Measurements from ENCODE around the gene GABARAPL2.

The GABARAPL2 gene

GRCh38 chr16:75624921-75625334 lies 58.7 kb downstream of the GABARAPL2 start (continued):
- no peak for TF ChIP-seq ZNF350 (tag by site-specific recombination; IDR thresholded peaks at IDR 0.05)
- peak; percentile 70 for TF ChIP-seq KLF8 (tag by site-specific recombination; IDR thresholded peaks at IDR 0.05)
- no peak for TF ChIP-seq RBAK (tag by site-specific recombination; IDR thresholded peaks at IDR 0.05)
- TF ChIP-seq ZNF677 (tag by site-specific recombination; IDR thresholded peaks at IDR 0.05): no peak
- TF ChIP-seq ZNF214 (tag by site-specific recombination; IDR thresholded peaks at IDR 0.05; ENCODE audit: borderline replicate concordance): no peak
- 0 out of 2 replicates have a peak, but pooled peaks have one; percentile 23 for TF ChIP-seq ZNF660 (tag by site-specific recombination; IDR thresholded peaks at IDR 0.05)
- TF ChIP-seq IKZF3 (tag by site-specific recombination; IDR thresholded peaks at IDR 0.05): 0 out of 2 replicates have a peak, but pooled peaks have one; percentile 47
- TF ChIP-seq ZNF394 (tag by site-specific recombination; IDR thresholded peaks at IDR 0.05; ENCODE audit: borderline replicate concordance): no peak; the same call in 1 of the 2 replicates
- 0 out of 2 replicates have a peak, but pooled peaks have one; percentile 29 for TF ChIP-seq TCF7L2 (IDR thresholded peaks at IDR 0.05; ENCODE audit: borderline replicate concordance, low read depth, low read length)
- TF ChIP-seq ZNF23 (tag by site-specific recombination; IDR thresholded peaks at IDR 0.05; ENCODE audit: borderline replicate concordance): no peak
- no peak for TF ChIP-seq ZNF248 (tag by site-specific recombination; IDR thresholded peaks at IDR 0.05)
- peak; percentile 69; the same call in 1 of the 2 replicates for TF ChIP-seq ZNF843 (tag by site-specific recombination; IDR thresholded peaks at IDR 0.05)
- no peak for TF ChIP-seq ZNF76 (tag by site-specific recombination; IDR thresholded peaks at IDR 0.05; ENCODE audit: borderline replicate concordance, low read depth)
- TF ChIP-seq ZNF16 (tag by site-specific recombination; IDR thresholded peaks at IDR 0.05; ENCODE audit: low read depth): no peak
- TF ChIP-seq ZNF274 (IDR thresholded peaks at IDR 0.05; ENCODE audit: low read length): no peak
- TF ChIP-seq ZNF274 (tag by site-specific recombination; IDR thresholded peaks at IDR 0.05; ENCODE audit: borderline replicate concordance): no peak
- no peak for TF ChIP-seq ATF2 (tag by site-specific recombination; IDR thresholded peaks at IDR 0.05; ENCODE audit: low read depth)
- no peak for TF ChIP-seq REPIN1 (tag by site-specific recombination; IDR thresholded peaks at IDR 0.05; ENCODE audit: low read depth)
- TF ChIP-seq ZNF426 (tag by site-specific recombination; IDR thresholded peaks at IDR 0.05): no peak
- peak; percentile 84 for TF ChIP-seq ZNF629 (tag by site-specific recombination; IDR thresholded peaks at IDR 0.05)
- TF ChIP-seq ZNF266 (tag by site-specific recombination; IDR thresholded peaks at IDR 0.05; ENCODE audit: low read depth): no peak
- TF ChIP-seq SP2 (tag by site-specific recombination; IDR thresholded peaks at IDR 0.05): no peak
- TF ChIP-seq, protein P1, sequence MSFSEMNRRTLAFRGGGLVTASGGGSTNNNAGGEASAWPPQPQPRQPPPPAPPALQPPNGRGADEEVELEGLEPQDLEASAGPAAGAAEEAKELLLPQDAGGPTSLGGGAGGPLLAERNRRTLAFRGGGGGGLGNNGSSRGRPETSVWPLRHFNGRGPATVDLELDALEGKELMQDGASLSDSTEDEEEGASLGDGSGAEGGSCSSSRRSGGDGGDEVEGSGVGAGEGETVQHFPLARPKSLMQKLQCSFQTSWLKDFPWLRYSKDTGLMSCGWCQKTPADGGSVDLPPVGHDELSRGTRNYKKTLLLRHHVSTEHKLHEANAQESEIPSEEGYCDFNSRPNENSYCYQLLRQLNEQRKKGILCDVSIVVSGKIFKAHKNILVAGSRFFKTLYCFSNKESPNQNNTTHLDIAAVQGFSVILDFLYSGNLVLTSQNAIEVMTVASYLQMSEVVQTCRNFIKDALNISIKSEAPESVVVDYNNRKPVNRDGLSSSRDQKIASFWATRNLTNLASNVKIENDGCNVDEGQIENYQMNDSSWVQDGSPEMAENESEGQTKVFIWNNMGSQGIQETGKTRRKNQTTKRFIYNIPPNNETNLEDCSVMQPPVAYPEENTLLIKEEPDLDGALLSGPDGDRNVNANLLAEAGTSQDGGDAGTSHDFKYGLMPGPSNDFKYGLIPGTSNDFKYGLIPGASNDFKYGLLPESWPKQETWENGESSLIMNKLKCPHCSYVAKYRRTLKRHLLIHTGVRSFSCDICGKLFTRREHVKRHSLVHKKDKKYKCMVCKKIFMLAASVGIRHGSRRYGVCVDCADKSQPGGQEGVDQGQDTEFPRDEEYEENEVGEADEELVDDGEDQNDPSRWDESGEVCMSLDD (tag by site-specific recombination; IDR thresholded peaks at IDR 0.05): no peak
- TF ChIP-seq ZNF561 (tag by site-specific recombination; IDR thresholded peaks at IDR 0.05; ENCODE audit: borderline replicate concordance): no peak
- TF ChIP-seq KLF16 (tag by site-specific recombination; IDR thresholded peaks at IDR 0.05): peak; percentile 39; the same call in 1 of the 2 replicates
- peak; percentile 62; the same call in 1 of the 2 replicates for TF ChIP-seq MZF1 (tag by site-specific recombination; IDR thresholded peaks at IDR 0.05; ENCODE audit: borderline replicate concordance)
- TF ChIP-seq ZNF292 (tag by site-specific recombination; IDR thresholded peaks at IDR 0.05; ENCODE audit: borderline replicate concordance, low read depth): no peak
- no peak for TF ChIP-seq ZNF555 (tag by site-specific recombination; conservative IDR thresholded peaks at IDR 0.05)
- no peak for TF ChIP-seq ZNF610 (tag by site-specific recombination; IDR thresholded peaks at IDR 0.05; ENCODE audit: borderline replicate concordance)
- no peak for TF ChIP-seq ZNF449 (tag by site-specific recombination; IDR thresholded peaks at IDR 0.05)
- no peak for TF ChIP-seq GLIS2 (tag by site-specific recombination; IDR thresholded peaks at IDR 0.05)
- TF ChIP-seq, protein P2, sequence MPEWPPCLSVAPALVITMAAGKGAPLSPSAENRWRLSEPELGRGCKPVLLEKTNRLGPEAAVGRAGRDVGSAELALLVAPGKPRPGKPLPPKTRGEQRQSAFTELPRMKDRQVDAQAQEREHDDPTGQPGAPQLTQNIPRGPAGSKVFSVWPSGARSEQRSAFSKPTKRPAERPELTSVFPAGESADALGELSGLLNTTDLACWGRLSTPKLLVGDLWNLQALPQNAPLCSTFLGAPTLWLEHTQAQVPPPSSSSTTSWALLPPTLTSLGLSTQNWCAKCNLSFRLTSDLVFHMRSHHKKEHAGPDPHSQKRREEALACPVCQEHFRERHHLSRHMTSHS (tag by site-specific recombination; IDR thresholded peaks at IDR 0.05): no peak
- no peak for TF ChIP-seq ZBTB7A (tag by site-specific recombination; IDR thresholded peaks at IDR 0.05; ENCODE audit: low read depth)
- peak; percentile 93 for TF ChIP-seq PRDM1 (tag by site-specific recombination; IDR thresholded peaks at IDR 0.05)
- no peak for TF ChIP-seq ZNF621 (tag by site-specific recombination; IDR thresholded peaks at IDR 0.05)
- TF ChIP-seq SCRT1 (tag by site-specific recombination; IDR thresholded peaks at IDR 0.05; ENCODE audit: borderline replicate concordance): no peak

All from HEK293 (cell line).